ENCODE measurements around the gene NDUFB6.

GRCh38 chr9:32577316-32577715 lies 4.4 kb upstream of the NDUFB6 start:
- TF ChIP-seq POLR2A (IDR thresholded peaks at IDR 0.05; ENCODE audit: low read depth, low read length) (no peak), CTCF (conservative IDR thresholded peaks at IDR 0.05; ENCODE audit: low read depth, low read length) (no peak), ELK1 (IDR thresholded peaks at IDR 0.05; ENCODE audit: borderline replicate concordance, low read depth, low read length) (no peak), BHLHE40 (IDR thresholded peaks at IDR 0.05; ENCODE audit: low read depth, low read length) (no peak), RAD21 (IDR thresholded peaks at IDR 0.05; ENCODE audit: low read length) (no peak), MAZ (IDR thresholded peaks at IDR 0.05; ENCODE audit: borderline replicate concordance, low read depth, low read length) (no peak), RFX5 (IDR thresholded peaks at IDR 0.05; ENCODE audit: low read depth, low read length) (no peak), USF2 (IDR thresholded peaks at IDR 0.05; ENCODE audit: low read depth, low read length) (no peak), FOS (IDR thresholded peaks at IDR 0.05; ENCODE audit: low read depth, low read length) (no peak), SMC3 (IDR thresholded peaks at IDR 0.05; ENCODE audit: low read depth, low read length) (no peak), CEBPB (IDR thresholded peaks at IDR 0.05; ENCODE audit: low read depth, low read length) (no peak)

Measured in IMR-90 (cell line).